ENCODE measurements around the gene SLC36A4. TPM values are rescaled to one million over a fixed set of nuclear protein-coding genes. Genes with fewer than 3 reads are reported as not detected.

The SLC36A4 gene
- total RNA-seq, 1 experiment from 2014 or later = 21.1 TPM

Other genes starting within 250 kb of the SLC36A4 start
- not detected for gene MTNR1B, start 228.3 kb downstream of the SLC36A4 start, total RNA-seq (2021; ENCODE audit: unreplicated experiment)
- gene DEUP1, start 132.8 kb upstream of the SLC36A4 start, total RNA-seq (2021; ENCODE audit: unreplicated experiment) = not detected